Measurements from ENCODE around the gene GRIN2A. TPM values are rescaled to one million over a fixed set of nuclear protein-coding genes. Genes with fewer than 3 reads are reported as not detected.
A peak's percentile ranks its signal among the peaks of the same experiment; 100 is the strongest.

GRIN2A gene
- total and polyA plus RNA-seq, 2 of the 13 experiments (the other 11 are each of a cell fraction or from before 2014, with no cell fraction given): not detected

- H3K9ac ChIP-seq (ENCODE audit: insufficient read depth, low read depth, low read length): no peak overlapping the region
- no peak for FAIRE-seq
- no peak for DNase-seq (ENCODE audit: low spot score)
- H4K20me1 ChIP-seq (ENCODE audit: insufficient read depth, low read length): no peaks in the 10 kb centered on the region
- H3K4me2 ChIP-seq (ENCODE audit: low read depth, low read length): no peak overlapping the region
- no peak for ATAC-seq
- H3K4me1 ChIP-seq (ENCODE audit: insufficient read depth, low read length): no peaks in the 10 kb centered on the region
- H3K27ac ChIP-seq (ENCODE audit: extremely low read length, insufficient read depth, low read length): no peak overlapping the region
- no peak overlapping the region for H2AFZ ChIP-seq (ENCODE audit: low read length)
- TF ChIP-seq RAD51 (IDR thresholded peaks at IDR 0.05; ENCODE audit: borderline replicate concordance) (0 out of 2 replicates have a peak, but pooled peaks have one; percentile 27), PCBP2 (optimal IDR thresholded peaks at IDR 0.05; ENCODE audit: low read depth, low read length, poor library complexity, severe bottlenecking) (peak; percentile 18), FOXA1 (IDR thresholded peaks at IDR 0.05) (0 out of 2 replicates have a peak, but pooled peaks have one; percentile 5), FOXA1 (CRISPR knock-in tag; IDR thresholded peaks at IDR 0.05) (no peak), FOXK2 (IDR thresholded peaks at IDR 0.05) (0 out of 2 replicates have a peak, but pooled peaks have one; percentile 41), ZC3H4 (CRISPR knock-in tag; IDR thresholded peaks at IDR 0.05; ENCODE audit: borderline replicate concordance) (no peak), ZBTB40 (IDR thresholded peaks at IDR 0.05) (peak; percentile 6; the same call in 1 of the 2 replicates), ZBTB40 (CRISPR knock-in tag; IDR thresholded peaks at IDR 0.05) (no peak), TRIM22 (IDR thresholded peaks at IDR 0.05) (peak; percentile 50; the same call in 1 of the 2 replicates), NBN (conservative IDR thresholded peaks at IDR 0.05) (peak; percentile 38; the same call in 1 of the 2 replicates), ATM (IDR thresholded peaks at IDR 0.05; ENCODE audit: borderline replicate concordance) (0 out of 2 replicates have a peak, but pooled peaks have one; percentile 15), ZNF256 (CRISPR knock-in tag; conservative IDR thresholded peaks at IDR 0.05) (no peak)
- ChIA-PET POLR2A (no interaction called here), CTCF (ENCODE audit: low intra/inter-chr PET ratio, low total read pairs) (no interaction called here)
- no peaks in the 10 kb centered on the region for H3K27me3 ChIP-seq (ENCODE audit: control insufficient read depth in 1 of 2, insufficient read depth in 2 of 2, low read length in 2 of 2)
- H3K36me3 ChIP-seq (replicated peaks in 1 of 2; ENCODE audit: control insufficient read depth in 1 of 2, insufficient read depth in 2 of 2, low read length in 2 of 2): no peaks in the 10 kb centered on the region
- no peaks in the 10 kb centered on the region for H3K9me3 ChIP-seq (ENCODE audit: low read length)
- H3K4me3 ChIP-seq (replicated peaks in 1 of 3; ENCODE audit: insufficient read depth in 1 of 3, low read depth in 2 of 3, low read length in 3 of 3): no peak overlapping the region
- in situ Hi-C loops (cut with HindIII; ENCODE audit: extremely low pct_ligation_motif_present, low pct_unique_long_range_greater_than_20kb): no loop called here
- intact Hi-C loops (cut with micrococcal nuclease; ENCODE audit: unreplicated experiment): no loop called here
- BruUV-seq (replicated peaks): no TSS peak
- no peaks in the 10 kb centered on the region for H3K79me2 ChIP-seq (ENCODE audit: insufficient read depth, low read length)
Observed at GRCh38 chr16:9723136-9723535, 459.1 kb downstream of the GRIN2A start.

Data from HepG2 (cell line).